CD4-positive, alpha-beta T cell treated with Interleukin-12 subunit alpha and Interleukin-12 subunit beta, for 1 hour (primary cell): Measurements from ENCODE around the gene PLAU.
"Not testable (repeated sequence)": the region's sequence is repeated elsewhere in the genome, so short reads cannot be mapped to it uniquely, and the experiment has no call there.

Source experiments
- DNase-seq: peaks from one replicate; pipeline ENCODE4 v3.0.0-alpha.2; 2020

Gene PLAU

DNA sequence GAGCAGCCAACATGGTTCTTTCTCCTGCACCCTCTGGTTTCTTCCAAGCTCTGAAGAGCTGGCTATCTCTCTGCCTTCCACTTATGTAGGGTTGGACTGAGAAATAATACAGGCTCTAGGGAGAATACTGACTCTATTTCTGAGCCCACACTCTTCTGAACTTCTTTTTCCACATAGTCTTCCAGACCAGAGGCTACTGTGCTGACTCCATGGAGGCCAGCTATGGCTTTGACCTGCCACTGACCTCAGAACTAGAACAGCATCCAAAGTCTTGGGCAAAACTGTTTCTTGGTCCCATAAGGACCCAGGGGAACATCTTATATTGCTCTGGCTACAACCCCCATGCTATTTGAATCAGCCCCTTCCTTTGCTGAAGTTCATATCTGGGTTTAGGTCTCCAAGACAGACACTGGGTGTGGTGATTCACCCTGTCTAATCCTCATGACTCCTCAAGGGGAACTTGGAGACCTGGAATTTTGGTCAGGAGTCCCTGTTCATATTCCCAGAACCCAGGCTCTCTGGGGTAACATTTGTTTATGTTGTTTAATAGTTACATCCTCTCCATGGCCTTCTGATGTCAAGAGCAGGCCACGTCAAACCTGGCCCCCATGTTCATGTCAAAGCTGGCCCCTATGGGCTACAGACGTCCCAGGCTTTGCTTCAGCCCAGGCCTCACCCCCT is 12.1 kb upstream of the PLAU start:
- DNase-seq, result no peak

GRCh38 chr10:73899423-73899822 is 11.5 kb upstream of the PLAU start:
- DNase-seq, result no peak

- DNase-seq, result no peak
These were observed 10.9 kb upstream of the PLAU start for GRCh38 chr10:73900064-73900463.

DNA sequence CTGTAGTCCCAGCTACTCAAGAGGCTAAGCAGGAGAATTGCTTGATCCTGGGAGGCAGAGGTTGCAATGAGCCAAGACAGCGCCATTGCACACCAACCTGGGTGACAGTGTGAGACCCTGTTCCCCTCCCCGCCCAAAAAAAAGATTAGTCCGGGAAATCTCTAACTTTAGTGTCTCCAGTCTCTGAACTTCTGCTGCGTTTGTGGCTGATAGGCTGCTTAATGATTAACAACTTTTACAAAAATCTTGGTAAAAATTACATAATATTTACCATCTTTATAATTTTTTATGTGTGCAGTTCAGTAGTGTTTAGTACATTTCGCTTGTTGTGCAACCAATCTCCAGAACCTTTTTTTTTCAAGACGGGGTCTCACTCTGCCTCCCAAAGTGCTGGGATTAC is 9.7 kb upstream of the PLAU start:
- DNase-seq, result no peak

DNA sequence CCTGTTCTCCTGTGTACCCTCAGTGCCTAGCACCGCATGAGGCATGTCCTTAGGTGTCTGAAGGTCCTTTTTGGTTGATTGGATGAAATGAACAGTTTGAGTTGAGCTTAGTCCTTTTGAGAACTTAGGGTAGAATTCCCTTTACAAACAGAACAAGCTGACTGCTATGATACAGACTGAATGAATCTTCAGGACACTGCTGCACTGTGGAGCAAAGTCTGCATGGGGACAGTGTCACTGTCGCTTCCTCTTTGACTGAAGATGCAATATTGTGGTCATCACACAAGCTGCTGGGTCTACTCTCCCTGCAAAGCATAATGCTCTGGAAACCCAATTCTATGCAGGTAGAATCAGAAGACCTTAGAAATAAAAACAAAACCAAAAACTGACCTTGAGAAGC is 8.6 kb upstream of the PLAU start:
- DNase-seq, result no peak

GRCh38 chr10:73905256-73906020 is 5.5 kb upstream of the PLAU start:
- no peak for DNase-seq

- no peak for DNase-seq
These were observed 4.1 kb upstream of the PLAU start for GRCh38 chr10:73906524-73907447.

GRCh38 chr10:73907841-73908517 is 3.0 kb upstream of the PLAU start:
- no peak for DNase-seq

DNA sequence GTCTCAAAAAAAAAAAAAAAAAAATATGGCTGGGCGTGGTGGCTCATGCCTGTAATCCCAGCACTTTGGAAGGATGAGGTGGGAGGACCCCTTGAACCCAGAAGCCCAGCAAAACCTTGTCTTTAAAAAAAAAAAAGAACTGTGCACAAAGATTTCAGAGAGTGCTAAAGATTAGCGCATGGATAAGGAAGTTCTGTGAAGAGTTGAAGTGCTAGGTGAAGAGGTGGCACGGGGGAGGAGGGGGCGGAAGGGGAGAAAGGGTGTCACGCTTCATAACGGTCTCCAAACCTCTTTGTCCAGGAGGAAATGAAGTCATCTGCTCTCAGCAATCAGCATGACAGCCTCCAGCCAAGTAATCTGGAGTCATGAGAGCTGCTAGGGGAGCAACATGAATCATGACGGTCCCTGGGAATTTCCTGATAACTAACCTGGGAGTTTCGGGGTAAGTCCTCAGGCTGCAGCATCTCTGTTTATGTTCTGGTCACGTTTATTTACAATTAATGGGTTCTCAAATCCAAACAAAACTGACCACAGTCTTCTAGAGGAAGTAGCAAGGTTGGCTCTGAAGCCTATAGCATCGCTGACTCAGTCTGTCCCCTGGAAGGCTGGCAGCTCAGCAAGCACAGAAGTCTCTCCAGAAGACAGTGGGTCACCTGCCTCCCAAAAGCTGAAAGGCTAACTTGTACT is 1.9 kb upstream of the PLAU start:
- peak; percentile 52 for DNase-seq

GRCh38 chr10:73909540-73910115 is 1.3 kb upstream of the PLAU start:
- no peak for DNase-seq

DNA sequence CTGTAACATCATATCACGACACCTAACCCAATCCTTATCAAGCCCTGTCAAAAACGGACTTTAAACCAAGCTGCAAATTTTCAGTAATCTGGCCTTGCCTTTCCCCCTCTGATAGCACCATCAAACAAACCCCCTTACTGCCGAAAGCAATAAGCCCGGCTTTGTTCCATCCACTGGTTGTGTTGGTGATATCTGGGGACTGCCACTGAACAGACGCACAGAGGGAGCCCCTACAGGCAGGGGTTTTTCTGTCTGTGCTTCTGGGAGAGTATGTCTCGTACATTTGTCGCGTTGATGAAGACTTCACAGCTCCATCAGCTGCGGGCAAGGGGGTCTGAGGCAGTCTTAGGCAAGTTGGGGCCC is 550 bp upstream of the PLAU start:
- DNase-seq, result no peak

- no peak for DNase-seq
These were observed 647 bp downstream of the PLAU start for GRCh38 chr10:73911553-73912004.

DNA sequence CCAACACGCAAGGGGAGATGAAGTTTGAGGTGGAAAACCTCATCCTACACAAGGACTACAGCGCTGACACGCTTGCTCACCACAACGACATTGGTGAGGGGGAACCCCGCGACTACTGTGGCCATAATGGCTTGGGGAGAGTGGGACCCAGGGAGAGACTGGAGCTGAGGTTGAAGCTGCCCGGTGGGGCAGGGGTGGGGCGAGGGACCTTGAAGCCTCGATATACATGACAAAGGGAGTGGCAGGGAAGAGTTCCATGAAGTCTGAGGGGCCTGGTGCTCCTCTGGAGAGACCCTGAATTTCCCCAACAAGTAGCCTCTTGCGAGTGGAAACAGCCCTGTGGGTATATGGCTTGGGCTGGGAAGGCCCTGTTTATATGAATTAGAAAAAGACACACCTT is 3.1 kb downstream of the PLAU start:
- no peak for DNase-seq

DNA sequence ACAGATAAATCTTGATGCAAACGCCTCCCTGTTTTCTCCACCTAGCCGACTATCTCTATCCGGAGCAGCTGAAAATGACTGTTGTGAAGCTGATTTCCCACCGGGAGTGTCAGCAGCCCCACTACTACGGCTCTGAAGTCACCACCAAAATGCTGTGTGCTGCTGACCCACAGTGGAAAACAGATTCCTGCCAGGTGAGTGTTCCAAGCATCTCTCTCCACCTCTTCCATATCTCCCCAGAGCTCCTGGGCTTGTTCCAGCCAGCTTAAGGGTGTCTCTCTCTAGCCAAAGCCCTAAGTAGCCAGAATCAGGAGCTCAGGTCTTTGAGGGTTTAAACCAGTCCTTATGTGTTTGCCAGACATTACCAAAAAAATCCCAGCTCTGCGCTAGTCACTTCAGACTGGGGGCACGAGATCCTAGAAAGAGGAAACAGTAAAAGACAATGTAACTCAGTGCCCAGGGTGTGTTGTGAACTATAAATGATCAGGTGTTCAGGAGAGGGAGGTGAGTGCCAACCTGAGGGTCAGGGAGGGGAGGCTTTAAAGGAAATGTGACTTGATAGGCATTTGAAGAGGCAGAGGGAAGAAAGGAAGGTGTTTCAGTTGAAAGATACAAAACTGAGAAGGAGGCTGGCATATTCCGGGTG is 4.4 kb downstream of the PLAU start:
- no peak for DNase-seq

DNA sequence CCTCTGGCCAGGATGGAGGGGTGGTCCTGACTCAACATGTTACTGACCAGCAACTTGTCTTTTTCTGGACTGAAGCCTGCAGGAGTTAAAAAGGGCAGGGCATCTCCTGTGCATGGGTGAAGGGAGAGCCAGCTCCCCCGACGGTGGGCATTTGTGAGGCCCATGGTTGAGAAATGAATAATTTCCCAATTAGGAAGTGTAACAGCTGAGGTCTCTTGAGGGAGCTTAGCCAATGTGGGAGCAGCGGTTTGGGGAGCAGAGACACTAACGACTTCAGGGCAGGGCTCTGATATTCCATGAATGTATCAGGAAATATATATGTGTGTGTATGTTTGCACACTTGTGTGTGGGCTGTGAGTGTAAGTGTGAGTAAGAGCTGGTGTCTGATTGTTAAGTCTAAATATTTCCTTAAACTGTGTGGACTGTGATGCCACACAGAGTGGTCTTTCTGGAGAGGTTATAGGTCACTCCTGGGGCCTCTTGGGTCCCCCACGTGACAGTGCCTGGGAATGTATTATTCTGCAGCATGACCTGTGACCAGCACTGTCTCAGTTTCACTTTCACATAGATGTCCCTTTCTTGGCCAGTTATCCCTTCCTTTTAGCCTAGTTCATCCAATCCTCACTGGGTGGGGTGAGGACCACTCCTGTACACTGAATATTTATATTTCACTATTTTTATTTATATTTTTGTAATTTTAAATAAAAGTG is 6.0 kb downstream of the PLAU start:
- DNase-seq, result no peak

- no peak for DNase-seq
These were observed 6.8 kb downstream of the PLAU start for GRCh38 chr10:73917566-73918305.

DNA sequence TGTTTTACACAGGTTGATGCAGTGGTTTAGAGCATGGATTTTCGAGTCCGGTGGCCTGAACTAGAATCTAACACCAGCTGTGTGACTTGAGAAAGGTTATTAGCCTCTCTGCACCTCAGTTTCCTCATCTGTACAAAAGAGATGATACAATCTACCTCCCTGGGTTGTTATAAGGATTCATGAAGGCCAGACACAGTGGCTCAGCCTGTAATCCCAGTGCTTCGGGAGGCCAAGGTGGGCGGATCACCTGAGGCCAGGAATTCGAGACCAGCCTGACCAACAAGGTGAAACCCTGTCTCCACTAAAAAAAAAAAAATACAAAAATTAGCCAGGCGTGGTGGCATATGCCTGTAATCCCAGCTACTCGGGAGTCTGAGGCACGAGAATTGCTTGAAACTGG is 8.5 kb downstream of the PLAU start:
- not testable (repeated sequence) for DNase-seq

DNA sequence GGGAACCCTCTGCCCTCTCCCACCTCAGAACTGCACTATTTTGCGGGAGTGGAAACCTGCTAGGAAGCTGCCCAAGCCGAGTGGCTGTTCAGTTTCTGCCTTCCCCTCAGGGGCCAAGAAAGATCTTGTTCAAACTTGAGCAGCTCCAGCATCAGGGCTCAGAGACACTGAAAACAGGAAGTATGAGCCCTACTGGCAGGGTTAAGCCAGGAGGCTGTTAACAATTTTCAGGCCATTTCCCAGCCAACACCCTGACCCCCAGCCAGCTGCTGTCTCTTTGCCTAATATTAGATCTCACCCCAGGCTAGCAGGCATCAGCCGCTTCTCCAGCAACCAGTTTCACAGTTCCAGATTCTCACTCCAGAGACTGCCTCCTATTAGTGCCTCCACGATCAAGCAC is 9.2 kb downstream of the PLAU start:
- no peak for DNase-seq

DNA sequence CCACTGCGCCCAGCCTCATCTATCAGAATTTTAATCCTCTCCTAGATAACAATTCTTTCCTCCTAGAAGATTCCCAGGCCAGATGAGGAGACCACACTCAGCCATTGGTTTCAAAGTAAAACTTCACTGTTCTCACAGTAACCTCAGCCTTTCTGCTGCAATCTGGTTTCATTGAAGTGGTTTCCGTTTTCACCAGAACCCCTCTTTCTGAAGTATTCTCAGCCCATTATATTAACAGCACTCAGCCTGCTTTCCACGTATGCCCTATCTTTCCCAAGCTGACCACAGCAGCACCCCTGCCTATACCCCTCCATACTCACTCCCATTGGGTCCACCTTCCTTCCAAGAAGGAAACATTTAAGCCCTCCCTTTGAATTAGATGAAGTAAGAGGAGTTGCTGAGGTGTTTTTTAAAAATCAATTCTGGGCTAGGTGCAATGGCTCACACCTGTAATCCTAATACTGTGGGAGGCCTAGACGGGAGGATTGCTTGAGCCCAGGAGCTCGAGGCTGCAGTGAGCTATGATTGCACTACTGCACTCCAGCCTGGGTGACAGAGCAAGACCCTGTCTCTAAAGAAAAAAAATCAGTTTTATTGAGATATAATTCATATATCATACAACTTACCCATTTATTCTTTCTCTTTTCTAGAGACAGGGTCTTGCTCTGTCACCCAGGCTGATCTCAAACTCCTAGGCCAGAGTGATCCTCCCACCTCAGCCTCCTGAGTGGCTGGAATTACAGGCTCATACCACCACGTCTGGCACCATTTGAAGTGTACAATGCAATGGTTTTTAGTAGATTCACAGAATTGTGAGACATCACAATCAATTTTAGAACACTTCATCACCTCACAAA is 11.3 kb downstream of the PLAU start:
- peak; percentile 60 for DNase-seq
